GOT3 (cell line): ENCODE data around the gene STK35.

ENCODE experiments used
- DNase-seq: peaks from one replicate; lab custom pipeline; 2025; ENCODE audit warnings: mixed read lengths; lab: John Stamatoyannopoulos, UW

Gene STK35

DNA sequence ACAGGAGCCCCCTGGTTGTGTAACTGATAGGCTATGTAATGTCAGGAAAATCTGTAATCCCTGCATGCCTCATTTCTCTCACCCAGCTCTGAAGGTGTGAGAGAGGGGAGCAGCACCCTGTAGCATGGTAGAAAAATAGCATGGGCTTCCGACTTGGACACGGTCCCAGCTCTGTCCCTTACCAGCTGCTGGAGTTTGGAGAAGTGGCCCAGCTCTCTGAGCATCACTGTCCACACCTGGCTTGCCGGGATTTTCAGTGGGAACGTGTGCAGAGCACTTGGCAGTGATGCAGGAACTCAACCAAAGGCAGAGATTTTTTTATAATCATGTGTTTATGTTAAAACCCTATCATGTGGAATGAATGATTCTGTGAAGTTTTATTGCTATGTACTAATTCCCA is 34.6 kb downstream of the STK35 start:
- DNase-seq = no peak

DNA sequence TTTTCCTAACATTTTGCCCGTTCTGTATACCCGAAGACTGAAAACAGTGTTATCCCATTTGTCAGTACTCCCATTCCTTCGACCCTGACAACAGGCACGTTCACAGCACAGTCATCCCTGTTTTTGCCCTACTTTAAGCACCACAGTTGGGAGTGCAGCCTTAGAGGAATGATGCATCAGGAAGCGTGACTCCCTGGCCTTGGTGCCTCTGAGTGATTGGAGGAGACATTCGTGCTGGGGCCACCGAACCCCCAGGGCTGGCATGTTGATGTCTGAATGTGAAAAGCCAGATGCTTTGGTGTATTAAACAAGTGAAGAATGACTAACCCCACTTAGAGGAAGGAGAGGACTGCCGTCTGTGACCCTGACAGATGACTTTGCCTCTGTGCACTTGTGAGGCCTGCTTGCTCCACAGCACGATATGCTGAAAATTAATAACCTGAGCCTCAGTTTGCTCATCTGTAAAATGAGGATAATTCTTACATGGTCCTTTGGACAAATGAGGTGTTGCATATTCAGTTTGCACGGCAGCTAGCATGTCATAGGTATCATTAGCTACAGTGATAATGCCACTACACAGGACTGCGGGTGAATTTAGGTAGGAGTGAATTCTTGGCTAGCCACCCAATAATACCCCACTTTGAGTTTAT is 36.0 kb downstream of the STK35 start:
- DNase-seq = no peak

- no peak for DNase-seq
Observed at GRCh38 chr20:2138396-2138795, 36.8 kb downstream of the STK35 start.

DNA sequence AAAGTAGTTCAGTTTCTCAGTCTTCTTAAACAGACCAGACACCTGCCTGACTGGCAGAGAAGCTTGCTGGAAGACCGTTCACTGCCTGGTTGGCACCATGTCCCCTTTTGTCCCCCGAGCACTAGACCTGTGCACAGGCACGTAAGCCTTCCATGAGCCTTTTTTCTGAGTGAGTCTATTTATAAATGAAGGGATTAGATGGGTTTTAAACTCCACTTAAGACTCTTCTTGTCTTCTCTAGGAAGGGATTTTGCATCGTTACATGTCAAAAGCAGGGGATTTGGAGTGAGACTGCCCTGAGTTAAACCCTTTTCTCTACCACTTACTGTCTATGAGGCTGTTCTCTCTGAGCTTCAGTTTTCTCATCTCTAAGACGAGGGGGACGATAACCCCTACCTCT is 37.6 kb downstream of the STK35 start:
- no peak for DNase-seq

DNA sequence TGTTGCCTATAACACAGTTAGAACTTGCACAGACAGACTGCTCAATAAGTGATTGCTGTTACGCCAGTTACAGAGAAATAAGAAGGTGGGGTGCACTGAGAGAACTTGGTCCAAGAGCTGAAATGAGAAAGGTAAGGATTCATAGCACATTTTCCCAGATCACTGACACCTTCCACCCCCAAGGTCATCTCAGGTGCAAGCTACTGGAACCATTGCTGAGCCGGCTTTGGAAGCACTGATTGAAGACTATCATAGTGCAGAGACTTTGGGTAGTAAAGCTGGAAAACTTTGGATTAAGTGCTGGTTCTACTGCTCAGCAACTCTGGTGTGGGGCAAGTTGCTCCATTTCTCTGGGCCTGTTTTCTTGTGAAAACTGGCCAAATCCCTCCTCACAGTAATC is 38.1 kb downstream of the STK35 start:
- DNase-seq = no peak

DNA sequence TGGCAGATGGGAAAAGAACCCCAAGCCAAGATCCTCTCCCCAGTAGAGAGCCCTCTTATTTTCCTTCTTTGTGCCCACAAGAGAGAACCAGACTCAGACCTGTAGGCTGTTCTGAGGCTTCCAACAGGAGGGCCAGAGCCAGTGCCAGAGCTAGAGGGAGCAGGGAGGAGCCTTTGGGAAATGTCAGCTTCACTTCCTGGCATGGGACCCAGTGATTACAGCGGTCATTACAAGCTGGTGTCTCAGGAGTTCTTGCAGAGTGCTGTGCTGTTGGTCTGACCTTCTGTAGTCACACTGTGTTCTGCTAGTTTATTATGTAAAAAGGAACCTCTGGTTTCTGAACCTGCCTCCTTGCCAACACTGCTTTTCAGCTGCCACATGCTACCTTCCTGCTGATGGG is 38.9 kb downstream of the STK35 start:
- no peak for DNase-seq

- no peak for DNase-seq
Observed at GRCh38 chr20:2141600-2142575, 40.3 kb downstream of the STK35 start.

- no peak for DNase-seq
Observed at GRCh38 chr20:2142649-2143048, 41.0 kb downstream of the STK35 start.

GRCh38 chr20:2143594-2143993 is 42.0 kb downstream of the STK35 start:
- DNase-seq = no peak

GRCh38 chr20:2144850-2145249 is 43.2 kb downstream of the STK35 start:
- no peak for DNase-seq

- DNase-seq = no peak
Observed at GRCh38 chr20:2145376-2145775, 43.7 kb downstream of the STK35 start.

- DNase-seq = no peak
Observed at GRCh38 chr20:2146080-2146867, 44.6 kb downstream of the STK35 start.

DNA sequence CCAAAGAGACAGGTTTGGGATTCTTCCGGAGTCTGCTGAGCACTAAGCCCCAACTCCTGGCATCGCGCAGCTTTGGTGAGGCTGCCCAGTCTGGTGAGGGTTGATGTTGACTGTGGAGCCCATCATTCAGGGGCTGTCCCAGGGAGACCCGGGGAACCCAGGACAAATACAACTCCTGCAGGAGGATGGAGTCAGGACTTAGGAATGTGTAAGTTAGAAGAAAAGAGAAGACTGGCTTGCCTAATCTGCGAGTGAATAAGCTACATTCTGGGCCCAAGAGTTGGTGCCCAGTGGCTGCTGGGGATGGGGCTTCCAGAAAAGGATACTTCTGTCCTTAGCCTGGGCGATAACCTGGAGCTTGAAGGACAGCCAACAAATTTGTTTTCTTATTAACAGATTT is 47.9 kb downstream of the STK35 start:
- no peak for DNase-seq

GRCh38 chr20:2150660-2151059 is 49.0 kb downstream of the STK35 start:
- DNase-seq = no peak

DNA sequence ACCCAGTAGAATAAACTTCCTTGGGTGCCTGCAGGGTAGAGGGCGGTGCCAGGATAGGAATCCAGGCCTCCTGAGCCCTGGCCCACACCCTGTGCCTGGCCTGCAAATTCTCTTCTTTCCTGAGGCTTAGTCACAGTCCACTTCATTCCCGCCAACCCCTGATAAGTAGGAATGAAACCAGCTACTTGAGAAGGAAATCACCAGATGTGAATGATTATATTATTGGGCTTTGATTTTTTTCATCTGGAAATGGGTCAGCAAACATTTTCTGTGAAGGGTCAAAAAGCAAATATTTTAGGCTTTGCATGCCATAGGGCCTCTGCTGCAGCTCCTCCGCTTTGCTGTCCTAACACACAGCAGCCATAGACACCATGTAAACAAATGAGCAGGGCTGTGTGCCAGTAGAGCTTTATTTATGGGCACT is 50.2 kb downstream of the STK35 start:
- no peak for DNase-seq

DNA sequence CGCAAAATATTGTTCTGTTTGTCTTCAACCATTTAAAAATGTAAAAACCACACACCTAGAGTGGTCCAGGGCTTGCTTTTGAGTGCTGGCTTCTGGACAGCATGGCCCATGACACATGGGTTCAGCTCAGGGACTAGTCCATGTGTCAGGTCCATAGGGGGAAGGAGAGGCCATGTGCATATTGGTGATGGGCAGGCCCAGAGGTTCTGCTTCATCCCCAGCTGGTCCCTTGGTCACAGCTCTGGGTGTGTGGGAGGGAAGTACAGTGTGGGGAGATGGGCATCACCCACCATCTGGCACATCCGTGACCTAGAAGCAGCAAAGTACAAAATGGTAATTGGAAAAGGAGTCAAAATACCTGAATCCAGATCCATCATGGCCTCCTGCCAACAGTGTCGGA is 50.7 kb downstream of the STK35 start:
- no peak for DNase-seq

DNA sequence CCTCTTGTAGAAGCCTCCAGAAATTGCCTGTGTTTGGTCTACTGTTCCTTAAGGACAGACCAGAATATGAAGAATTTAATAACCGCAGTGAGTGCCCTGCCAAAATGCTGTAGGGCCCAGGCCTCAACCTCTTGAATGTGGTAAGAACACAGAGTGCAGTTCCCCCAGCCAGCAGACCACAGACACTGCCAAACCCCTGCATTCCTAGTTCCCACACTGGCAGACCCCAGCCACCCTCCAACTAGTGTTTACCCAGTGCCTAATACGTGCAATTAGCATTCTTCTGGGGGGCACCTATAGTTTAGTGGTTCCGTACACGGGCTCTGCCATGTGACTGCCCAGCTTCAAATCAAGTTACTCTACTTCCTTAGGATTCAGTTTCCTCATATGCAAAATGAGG is 51.7 kb downstream of the STK35 start:
- DNase-seq = no peak

- no peak for DNase-seq
Observed at GRCh38 chr20:2156224-2156623, 54.6 kb downstream of the STK35 start.

DNA sequence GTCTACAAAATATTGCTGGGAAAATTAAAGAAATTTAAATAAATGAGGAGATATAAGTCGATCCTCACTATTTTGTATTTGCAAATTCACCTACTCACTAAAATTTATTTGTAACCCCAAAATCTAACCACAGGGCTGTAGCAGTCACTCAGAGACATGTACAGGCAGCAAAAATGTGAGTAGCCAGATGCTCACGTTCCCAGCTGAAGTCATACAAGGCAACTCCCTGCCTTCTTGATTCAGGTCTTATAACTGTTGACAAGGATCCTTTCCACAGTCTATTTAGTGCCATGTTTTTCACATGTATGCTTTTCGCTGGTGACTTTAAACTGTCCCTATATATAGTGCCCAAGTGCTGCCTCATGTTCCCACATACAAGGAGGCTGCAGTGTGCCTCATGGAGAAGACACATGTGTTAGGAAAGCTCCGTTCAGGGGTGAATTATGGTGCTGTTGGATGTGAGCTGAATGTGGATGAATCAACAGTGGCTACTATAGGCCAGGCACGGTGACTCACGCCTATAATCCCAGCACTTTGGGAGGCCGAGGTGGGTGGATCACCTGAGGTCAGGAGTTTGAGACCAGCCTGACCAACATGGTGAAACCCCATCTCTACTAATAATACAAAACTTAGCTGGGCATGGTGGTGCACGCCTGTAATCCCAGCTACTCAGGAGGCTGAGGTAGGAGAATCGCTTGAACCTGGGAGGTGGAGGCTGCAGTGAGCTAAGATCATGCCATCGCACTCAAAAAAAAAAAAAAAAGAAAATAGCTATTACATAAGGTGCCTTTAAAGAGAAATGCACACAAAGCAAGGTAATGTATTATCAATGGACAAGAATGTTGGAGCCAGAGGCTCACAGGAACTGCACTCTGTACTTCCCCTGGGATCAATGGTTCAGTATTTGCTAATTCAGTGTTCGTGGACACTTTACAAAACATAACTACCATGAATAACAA is 55.3 kb downstream of the STK35 start:
- DNase-seq = no peak

- DNase-seq = no peak
Observed at GRCh38 chr20:2162125-2162822, 60.6 kb downstream of the STK35 start.

GRCh38 chr20:2162823-2163166 is 61.2 kb downstream of the STK35 start:
- DNase-seq = no peak
